ENCODE results near the gene LDB1.

DNA sequence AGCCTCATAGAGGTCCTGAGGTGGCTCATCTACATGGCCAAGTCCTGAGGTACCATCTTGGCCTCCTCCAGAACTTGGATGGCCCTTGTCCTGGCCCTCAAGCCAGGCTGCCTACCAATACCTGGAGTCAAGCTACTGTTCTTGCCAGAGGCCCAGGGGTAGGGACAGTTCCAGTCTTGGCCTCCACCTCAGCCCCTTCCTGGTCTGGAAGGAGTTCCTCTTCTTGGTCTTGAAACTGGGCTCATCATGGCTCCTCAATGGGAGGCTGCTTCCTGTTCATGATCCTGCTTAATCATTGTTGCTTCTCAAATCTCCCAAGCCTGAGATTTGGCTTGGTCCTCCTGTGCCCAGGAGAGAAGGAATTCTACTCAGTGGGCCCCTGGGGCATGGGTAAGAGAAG is 51.1 kb downstream of the LDB1 start:
- TF ChIP-seq CTCF (conservative IDR thresholded peaks at IDR 0.05), result no peak
- TF ChIP-seq ZFX (IDR thresholded peaks at IDR 0.05), result no peak

Data from C4-2B (cell line).